Stimulated activated effector memory CD8-positive, alpha-beta T cell treated with anti-CD3 and anti-CD28 coated beads, Interleukin-12 subunit alpha, Interleukin-12 subunit beta, amount 100 ng/mL, for 72 hours (primary cell): ENCODE data around the gene MAP3K6.

Experiments
- ATAC-seq: fragments of 150-1000 bp; cut with Tn5 transposase; 2 replicates; pipeline ENCODE4 v1.10.0; 2021
- DNase-seq, 2 donors: peaks; one replicate each; pipeline ENCODE4 v3.0.0; 2021 to 2022; ENCODE audit warnings: low spot score in 2 of 2
- H3K27ac Mint-ChIP-seq: one replicate; pipeline ENCODE4 v1.8.0; 2022; ENCODE audit warnings: mild to moderate bottlenecking, mixed read lengths
- H3K36me3 Mint-ChIP-seq: one replicate; pipeline ENCODE4 v1.8.0; 2022; ENCODE audit warnings: mild to moderate bottlenecking, mixed read lengths
- H3K4me1 Mint-ChIP-seq: one replicate; pipeline ENCODE4 v1.8.0; 2022; ENCODE audit warnings: mixed read lengths
- H3K4me3 Mint-ChIP-seq: one replicate; pipeline ENCODE4 v1.8.0; 2022; ENCODE audit warnings: mild to moderate bottlenecking, mixed read lengths
- H3K9me3 Mint-ChIP-seq: one replicate; pipeline ENCODE4 v1.8.0; 2022; ENCODE audit warnings: mixed read lengths

Gene MAP3K6

GRCh38 chr1:27400082-27400962 is 33.6 kb upstream of the MAP3K6 start:
- Mint-ChIP-seq H3K9me3 (no peaks in the 10 kb centered on the region), H3K36me3 (peaks cover 70% of the 10 kb centered on the region), H3K27ac (peak overlapping the region; percentile 85), H3K4me1 (peaks cover 27% of the 10 kb centered on the region), H3K4me3 (no peak overlapping the region)
- ATAC-seq (no peak), DNase-seq (no peak)

DNA sequence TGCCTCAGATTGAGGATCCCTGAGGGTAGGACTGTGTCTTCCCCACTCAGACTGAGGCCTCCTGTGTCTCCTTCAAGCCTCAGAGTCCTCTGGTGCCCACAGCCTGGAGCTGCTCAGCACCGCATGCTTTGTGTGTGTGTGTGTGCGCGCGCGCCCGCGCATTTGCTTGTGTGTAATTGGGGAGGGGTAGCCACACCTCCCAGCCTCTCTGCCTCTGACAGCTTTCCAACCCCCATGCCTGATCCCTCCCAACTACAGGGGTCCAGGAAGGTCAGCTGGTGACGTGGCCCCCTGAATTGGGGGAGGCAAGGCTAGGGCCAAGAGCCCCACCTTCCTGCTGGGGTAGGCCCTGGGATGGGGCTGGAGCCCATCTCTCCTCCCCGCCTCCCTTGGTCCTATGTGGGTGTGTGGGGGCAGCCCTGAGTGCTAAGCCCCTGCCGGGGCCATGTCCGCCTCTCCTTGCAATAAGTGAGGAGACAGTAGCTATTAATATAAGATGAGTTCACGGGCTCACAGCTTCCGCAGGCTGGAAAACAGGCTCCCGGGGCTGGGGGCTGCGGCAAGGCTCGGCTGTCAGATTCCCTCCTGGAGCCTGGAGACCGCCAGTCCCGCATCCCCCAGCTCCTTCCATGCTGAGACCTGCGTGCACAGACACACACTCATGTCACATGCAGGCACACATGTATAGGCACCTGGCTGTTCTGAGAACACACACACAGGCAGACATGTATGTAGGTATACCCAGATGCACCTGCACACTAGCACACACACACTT is 32.7 kb upstream of the MAP3K6 start:
- Mint-ChIP-seq H3K27ac (peak overlapping the region; percentile 80), H3K4me3 (no peak overlapping the region), H3K36me3 (peaks cover 69% of the 10 kb centered on the region), H3K4me1 (peaks cover 32% of the 10 kb centered on the region), H3K9me3 (no peaks in the 10 kb centered on the region)
- DNase-seq (no peak), ATAC-seq (no peak)

GRCh38 chr1:27398405-27399149 is 31.8 kb upstream of the MAP3K6 start:
- Mint-ChIP-seq H3K27ac (peak overlapping the region; percentile 80), H3K36me3 (peaks cover 67% of the 10 kb centered on the region), H3K4me3 (no peak overlapping the region), H3K9me3 (no peaks in the 10 kb centered on the region), H3K4me1 (peaks cover 26% of the 10 kb centered on the region)
- ATAC-seq = no peak
- DNase-seq = no peak

DNA sequence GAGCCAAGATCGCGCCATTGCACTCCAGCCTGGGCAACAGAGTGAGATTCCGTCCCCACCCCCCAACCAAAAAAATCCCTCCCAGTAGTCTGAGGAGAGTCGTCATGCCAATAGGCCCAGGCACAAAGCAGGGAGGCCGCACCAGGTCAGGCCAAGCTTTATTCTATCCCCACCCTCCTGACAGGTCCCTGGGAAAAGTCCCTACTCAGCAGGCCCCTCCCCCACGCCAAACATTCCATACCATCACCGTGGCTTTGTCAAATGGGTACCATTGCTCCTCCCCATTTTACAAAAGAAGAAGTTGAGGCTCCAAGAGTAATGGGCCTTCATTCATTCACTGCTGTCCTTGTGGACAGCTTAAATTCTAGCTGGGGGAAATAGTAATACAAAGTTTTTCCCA is 31.0 kb upstream of the MAP3K6 start:
- Mint-ChIP-seq H3K4me3 (no peak overlapping the region), H3K4me1 (peaks cover 20% of the 10 kb centered on the region), H3K36me3 (peaks cover 58% of the 10 kb centered on the region), H3K9me3 (no peaks in the 10 kb centered on the region), H3K27ac (peak overlapping the region; percentile 63)
- ATAC-seq (no peak), DNase-seq (no peak)

DNA sequence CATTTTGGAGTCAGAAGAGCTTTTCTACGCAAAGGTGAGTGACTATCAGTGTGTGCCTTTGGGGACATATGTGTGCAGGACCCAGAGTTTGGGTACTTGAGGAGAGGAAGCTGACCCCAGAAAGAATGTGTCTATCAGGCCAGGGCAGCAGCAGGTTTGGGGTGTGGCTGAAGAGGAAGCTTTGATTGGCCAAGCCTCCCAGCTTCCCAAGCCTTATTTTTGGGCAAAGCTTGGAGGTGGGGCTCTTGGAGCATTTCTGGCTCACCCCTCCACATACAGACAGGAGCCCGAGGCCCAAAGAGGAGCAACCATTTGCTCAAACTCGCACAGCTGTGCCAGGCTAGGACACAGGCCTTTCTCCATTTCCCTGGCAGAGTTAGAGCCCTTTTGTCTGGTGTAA is 30.3 kb upstream of the MAP3K6 start:
- H3K27ac Mint-ChIP-seq = peak overlapping the region; percentile 63
- H3K36me3 Mint-ChIP-seq = peaks cover 62% of the 10 kb centered on the region
- DNase-seq (no peak), ATAC-seq (no peak)
- no peaks in the 10 kb centered on the region for H3K9me3 Mint-ChIP-seq
- H3K4me1 Mint-ChIP-seq = peaks cover 26% of the 10 kb centered on the region
- no peak overlapping the region for H3K4me3 Mint-ChIP-seq

DNA sequence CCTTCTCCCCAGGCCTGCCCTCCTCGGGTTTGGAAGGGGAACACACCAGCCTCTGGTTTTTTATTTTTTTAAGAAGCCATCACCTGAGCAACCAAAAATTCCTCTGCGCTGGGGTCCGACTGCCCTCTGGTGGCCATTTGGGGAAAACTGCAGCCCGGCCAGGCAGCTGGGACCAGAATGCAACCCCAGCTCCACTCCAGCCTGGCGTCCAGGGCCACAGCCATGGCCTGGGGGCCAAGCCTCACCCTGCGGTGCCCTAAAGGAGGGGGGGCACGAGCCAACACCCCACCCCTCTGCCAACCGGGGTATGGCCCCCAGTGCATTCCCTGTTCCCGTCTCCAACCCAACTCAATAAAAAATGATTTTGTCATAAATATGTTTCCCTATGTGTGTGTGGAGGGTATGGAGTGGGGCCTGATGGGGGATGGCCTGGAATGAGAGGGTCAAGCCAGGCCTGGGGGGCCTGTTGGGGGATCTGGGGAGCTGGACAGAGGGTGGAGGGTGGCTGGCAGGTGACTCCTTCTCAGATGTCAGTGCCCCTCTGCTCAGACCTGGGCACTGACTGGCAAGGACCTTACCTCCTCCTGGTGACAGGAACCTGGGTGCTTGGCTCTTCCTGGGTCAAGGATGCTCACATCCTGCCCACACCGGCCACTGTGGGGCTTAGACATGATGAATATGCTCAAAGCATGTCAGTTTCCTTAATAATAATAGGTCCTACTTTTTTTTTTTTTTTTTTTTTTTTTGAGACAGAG is 28.9 kb upstream of the MAP3K6 start:
- peak; percentile 50 for ATAC-seq
- Mint-ChIP-seq H3K27ac (peak overlapping the region; percentile 41), H3K4me1 (peaks cover 32% of the 10 kb centered on the region), H3K9me3 (no peaks in the 10 kb centered on the region), H3K4me3 (no peak overlapping the region), H3K36me3 (peaks cover 56% of the 10 kb centered on the region)
- peak; percentile 78 to 89 for DNase-seq

DNA sequence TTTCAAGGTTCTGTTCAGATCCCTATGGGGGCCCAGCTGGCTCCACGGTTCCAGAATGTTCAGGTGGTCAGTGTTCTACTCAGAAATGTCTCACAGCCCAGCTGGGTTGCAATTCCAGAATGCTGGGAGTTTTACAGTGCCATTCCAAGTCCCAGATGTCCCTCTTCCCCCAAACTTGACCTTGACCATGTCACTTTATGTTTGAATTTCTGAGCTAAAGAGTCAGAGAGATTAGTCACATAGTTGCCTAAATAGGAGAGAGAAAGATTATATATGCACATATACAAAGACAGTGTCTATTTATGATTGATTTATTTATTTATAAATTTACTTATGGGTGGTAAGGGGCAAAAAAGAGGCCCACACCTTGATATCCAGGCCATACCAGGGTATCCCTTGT is 28.2 kb upstream of the MAP3K6 start:
- peaks cover 51% of the 10 kb centered on the region for H3K36me3 Mint-ChIP-seq
- H3K27ac Mint-ChIP-seq = peak overlapping the region; percentile 41
- peaks cover 29% of the 10 kb centered on the region for H3K4me1 Mint-ChIP-seq
- no peaks in the 10 kb centered on the region for H3K9me3 Mint-ChIP-seq
- DNase-seq (no peak), ATAC-seq (no peak)
- peak overlapping the region; percentile 93 for H3K4me3 Mint-ChIP-seq

GRCh38 chr1:27394282-27394658 is 27.5 kb upstream of the MAP3K6 start:
- Mint-ChIP-seq H3K4me3 (peak overlapping the region; percentile 93), H3K27ac (peak overlapping the region; percentile 41), H3K4me1 (peaks cover 26% of the 10 kb centered on the region), H3K36me3 (peaks cover 47% of the 10 kb centered on the region), H3K9me3 (no peaks in the 10 kb centered on the region)
- ATAC-seq = no peak
- no peak for DNase-seq

DNA sequence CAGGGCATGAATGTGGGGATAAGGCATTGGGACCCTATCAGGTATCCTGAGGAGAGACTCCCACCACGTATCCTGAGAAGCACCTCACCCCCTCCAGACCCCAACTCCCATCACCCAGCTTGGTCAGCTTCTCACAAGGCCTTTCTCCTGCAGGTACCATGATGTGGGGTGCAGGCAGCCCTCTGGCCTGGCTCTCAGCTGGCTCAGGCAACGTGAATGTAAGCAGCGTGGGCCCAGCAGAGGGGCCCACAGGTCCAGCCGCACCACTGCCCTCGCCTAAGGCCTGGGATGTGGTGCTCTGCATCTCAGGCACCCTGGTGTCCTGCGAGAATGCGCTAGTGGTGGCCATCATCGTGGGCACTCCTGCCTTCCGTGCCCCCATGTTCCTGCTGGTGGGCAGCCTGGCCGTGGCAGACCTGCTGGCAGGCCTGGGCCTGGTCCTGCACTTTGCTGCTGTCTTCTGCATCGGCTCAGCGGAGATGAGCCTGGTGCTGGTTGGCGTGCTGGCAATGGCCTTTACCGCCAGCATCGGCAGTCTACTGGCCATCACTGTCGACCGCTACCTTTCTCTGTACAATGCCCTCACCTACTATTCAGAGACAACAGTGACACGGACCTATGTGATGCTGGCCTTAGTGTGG is 27.0 kb upstream of the MAP3K6 start:
- DNase-seq = no peak
- Mint-ChIP-seq H3K36me3 (peaks cover 43% of the 10 kb centered on the region), H3K4me1 (peaks cover 24% of the 10 kb centered on the region), H3K27ac (peak overlapping the region; percentile 41), H3K9me3 (no peaks in the 10 kb centered on the region), H3K4me3 (peak overlapping the region; percentile 93)
- ATAC-seq = no peak

- Mint-ChIP-seq H3K27ac (peak overlapping the region; percentile 91), H3K4me3 (peak overlapping the region; percentile 93), H3K9me3 (no peaks in the 10 kb centered on the region), H3K36me3 (peaks cover 35% of the 10 kb centered on the region), H3K4me1 (peaks cover 29% of the 10 kb centered on the region)
- DNase-seq = no peak
- no peak for ATAC-seq
These were observed 26.2 kb upstream of the MAP3K6 start for GRCh38 chr1:27392778-27393635.

DNA sequence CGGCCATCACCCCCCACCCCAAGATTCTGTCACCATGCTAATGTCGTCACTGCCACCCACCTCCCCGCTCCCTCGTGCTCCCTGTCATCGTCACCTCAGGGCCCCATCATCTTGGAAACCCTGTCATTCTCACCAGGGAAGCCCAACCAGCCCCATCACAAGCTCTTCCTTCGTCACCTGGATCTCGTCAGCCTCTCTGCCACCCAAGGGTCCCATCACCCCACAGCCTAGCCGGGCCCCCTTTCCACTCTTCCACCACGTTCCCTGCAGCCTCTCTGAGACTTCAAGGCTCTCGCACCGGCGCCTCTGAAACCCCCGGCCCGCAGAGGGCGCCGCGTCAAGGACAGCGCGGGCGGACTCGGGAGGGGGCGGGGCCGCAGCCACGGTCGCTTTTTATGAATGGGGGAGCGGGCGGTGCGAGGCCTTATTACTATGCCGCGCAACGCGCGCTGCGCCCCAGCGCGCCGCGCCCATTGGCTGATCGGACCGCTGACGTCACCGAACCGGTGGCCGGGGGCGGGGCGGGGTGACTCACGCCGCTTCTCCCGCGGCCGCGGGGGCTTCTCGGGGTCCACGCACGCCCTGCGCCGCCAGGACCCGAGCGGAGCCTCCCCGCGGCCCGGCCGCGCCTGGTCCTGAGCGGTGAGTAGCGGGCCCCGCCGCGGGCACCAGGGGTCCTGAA is 25.5 kb upstream of the MAP3K6 start, which contains the start of gene GPR3:
GPR3 (plus strand) TSS at position 527 of the 682 bp plus-strand sequence. CDS start 1,177 bp downstream, outside the sequence.
- Mint-ChIP-seq H3K4me3 (peak within 1 kb of the TSS; percentile 93), H3K9me3 (no peaks in the 10 kb centered on the region), H3K36me3 (peaks cover 28% of the 10 kb centered on the region), H3K27ac (peak within 1 kb of the TSS; percentile 91), H3K4me1 (peaks cover 29% of the 10 kb centered on the region)
- ATAC-seq (peak; percentile 94), DNase-seq (peak; percentile 92 to 95)

DNA sequence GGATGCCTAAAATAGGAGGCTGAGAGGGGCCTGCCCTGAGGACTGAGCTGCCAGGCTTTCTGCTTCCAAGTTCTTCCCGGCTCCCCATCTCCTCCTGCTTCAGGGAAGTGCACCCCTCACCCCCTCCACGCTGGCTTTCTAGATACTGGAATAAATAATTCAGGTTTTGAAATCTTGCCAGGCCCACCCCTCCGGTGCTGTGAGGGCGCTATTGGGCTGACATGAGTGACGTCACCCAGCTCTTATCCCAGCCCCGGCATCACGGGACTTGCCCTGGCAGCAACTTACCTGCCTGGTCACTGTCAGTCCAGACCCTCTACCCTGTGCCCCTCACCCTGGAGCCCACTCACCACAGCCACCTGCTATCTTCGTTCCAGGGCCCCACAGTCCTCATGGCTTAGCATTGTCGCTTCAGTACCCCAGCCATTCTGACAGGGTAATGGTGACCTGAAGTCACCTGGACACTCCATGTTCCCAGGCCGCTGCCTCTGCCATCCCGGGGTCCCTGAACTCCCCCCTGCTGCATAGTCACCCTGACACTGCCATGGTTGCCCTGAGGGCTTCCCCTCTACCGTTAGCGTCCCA is 24.8 kb upstream of the MAP3K6 start:
- ATAC-seq = no peak

More for the DNA sequence above, 24.8 kb upstream of the MAP3K6 start:
- Mint-ChIP-seq H3K36me3 (peaks cover 22% of the 10 kb centered on the region), H3K9me3 (no peaks in the 10 kb centered on the region), H3K4me1 (peaks cover 29% of the 10 kb centered on the region), H3K27ac (peak overlapping the region; percentile 91), H3K4me3 (peak overlapping the region; percentile 93)
- no peak for DNase-seq
